Measurements from ENCODE around the gene RGS9.

RGS9 gene

GRCh38 chr17:65222214-65222738 is 85.1 kb downstream of the RGS9 start:
- no peak for DNase-seq

- DNase-seq, result no peak
Measured at GRCh38 chr17:65225061-65225460, 87.9 kb downstream of the RGS9 start.

- no peak for DNase-seq
Measured at GRCh38 chr17:65226227-65226626, 89.1 kb downstream of the RGS9 start.

- DNase-seq, result no peak
Measured at GRCh38 chr17:65227637-65228036, 90.5 kb downstream of the RGS9 start.

- no peak for DNase-seq
Measured at GRCh38 chr17:65228287-65228686, 91.1 kb downstream of the RGS9 start.

- peak; percentile 43 for DNase-seq
Measured at GRCh38 chr17:65228734-65229620, 91.8 kb downstream of the RGS9 start.

GRCh38 chr17:65229621-65229995 is 92.4 kb downstream of the RGS9 start:
- DNase-seq, result no peak

GRCh38 chr17:65230040-65230439 is 92.9 kb downstream of the RGS9 start:
- DNase-seq, result no peak

GRCh38 chr17:65231086-65231485 is 93.9 kb downstream of the RGS9 start:
- no peak for DNase-seq

GRCh38 chr17:65231662-65232335 is 94.6 kb downstream of the RGS9 start:
- DNase-seq, result peak; percentile 21

GRCh38 chr17:65235284-65235683 is 98.1 kb downstream of the RGS9 start:
- DNase-seq, result no peak

- DNase-seq, result no peak
Measured at GRCh38 chr17:65236321-65236720, 99.2 kb downstream of the RGS9 start.

- no peak for DNase-seq
Measured at GRCh38 chr17:65243838-65244625, 106.9 kb downstream of the RGS9 start.

- no peak for DNase-seq
Measured at GRCh38 chr17:65246252-65246651, 109.1 kb downstream of the RGS9 start.

- no peak for DNase-seq
Measured at GRCh38 chr17:65249774-65250173, 112.6 kb downstream of the RGS9 start.

GRCh38 chr17:65254166-65254565 is 117.0 kb downstream of the RGS9 start:
- DNase-seq, result no peak

- no peak for DNase-seq
Measured at GRCh38 chr17:65259281-65259680, 122.1 kb downstream of the RGS9 start.

GRCh38 chr17:65259696-65260485 is 122.7 kb downstream of the RGS9 start:
- DNase-seq, result no peak

GRCh38 chr17:65260626-65261025 is 123.5 kb downstream of the RGS9 start:
- no peak for DNase-seq

GRCh38 chr17:65261152-65261551 is 124.0 kb downstream of the RGS9 start:
- no peak for DNase-seq

- no peak for DNase-seq
Measured at GRCh38 chr17:65261682-65262636, 124.8 kb downstream of the RGS9 start.

Data from CD4-positive, alpha-beta T cell treated with Interleukin-15 for 1 hour (primary cell).